OCI-LY1 (cell line): ENCODE results near the gene S100A7.

ENCODE experiments used
- CTCF ChIP-seq: fragments of 200-600 bp; sonication (generic), shearing (Covaris generic); IDR thresholded peaks from 2 replicates; pipeline ENCODE4 v1.5.1; 2017; ENCODE audit warnings: mild to moderate bottlenecking, antibody characterized with exemption, low read length, moderate library complexity, mixed read lengths
- EZH2 ChIP-seq: fragments of 200-600 bp; sonication (generic), shearing (Covaris generic); IDR thresholded peaks from 2 replicates; pipeline ENCODE4 v1.8.0; 2017; ENCODE audit warnings: borderline replicate concordance, mixed run types, mild to moderate bottlenecking, antibody characterized with exemption, low read length, moderate library complexity, mixed read lengths

- TF ChIP-seq CTCF (no peak), EZH2 (no peak)
These were observed 13.9 kb upstream of the S100A7 start for GRCh38 chr1:153474347-153474746.
